ENCODE results near the gene SPECC1.
A peak's percentile ranks its signal among the peaks of the same experiment; 100 is the strongest.
"Not testable (repeated sequence)": the region's sequence is repeated elsewhere in the genome, so short reads cannot be mapped to it uniquely, and the experiment has no call there.

The SPECC1 gene

DNA sequence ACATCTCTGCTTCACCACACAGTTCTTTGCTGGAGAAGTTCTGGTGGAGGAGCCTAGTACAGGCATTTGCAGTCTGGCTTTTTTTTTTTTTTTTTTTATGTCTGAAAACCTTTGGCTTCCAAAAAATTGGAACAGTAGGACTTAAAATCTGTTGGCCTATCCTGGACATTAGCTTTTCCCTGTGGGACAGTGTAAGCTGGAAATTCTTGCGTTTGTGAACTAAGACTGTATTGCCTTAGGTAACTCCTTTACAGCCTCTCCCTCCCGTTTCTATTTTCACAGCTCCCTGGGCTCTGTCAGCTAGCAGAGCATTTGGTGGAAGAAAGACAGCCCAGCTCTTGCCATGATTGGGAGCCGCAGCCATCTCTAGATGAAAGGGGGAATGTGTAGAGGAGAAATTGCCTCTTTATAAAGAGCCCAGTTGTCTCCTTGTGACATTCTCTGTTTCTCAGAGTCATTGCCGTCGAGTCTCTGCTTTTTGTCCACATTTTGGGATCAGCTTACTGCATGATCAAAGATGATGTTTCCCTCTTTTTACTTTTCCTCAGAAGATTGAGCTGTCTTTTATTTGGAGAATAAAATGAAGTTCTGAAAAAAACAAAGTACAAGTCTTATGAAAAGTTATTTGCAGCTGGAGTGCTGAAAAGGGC is 227.5 kb downstream of the SPECC1 start:
- DNase-seq (ENCODE audit: low read depth) = no peak

- not testable (repeated sequence) for DNase-seq (ENCODE audit: low read depth)
These were observed 230.6 kb downstream of the SPECC1 start for GRCh38 chr17:20239776-20240175.

- DNase-seq (ENCODE audit: low read depth) = no peak
These were observed 232.7 kb downstream of the SPECC1 start for GRCh38 chr17:20241855-20242254.

- no peak for DNase-seq (ENCODE audit: low read depth)
These were observed 233.1 kb downstream of the SPECC1 start for GRCh38 chr17:20242271-20242670.

DNA sequence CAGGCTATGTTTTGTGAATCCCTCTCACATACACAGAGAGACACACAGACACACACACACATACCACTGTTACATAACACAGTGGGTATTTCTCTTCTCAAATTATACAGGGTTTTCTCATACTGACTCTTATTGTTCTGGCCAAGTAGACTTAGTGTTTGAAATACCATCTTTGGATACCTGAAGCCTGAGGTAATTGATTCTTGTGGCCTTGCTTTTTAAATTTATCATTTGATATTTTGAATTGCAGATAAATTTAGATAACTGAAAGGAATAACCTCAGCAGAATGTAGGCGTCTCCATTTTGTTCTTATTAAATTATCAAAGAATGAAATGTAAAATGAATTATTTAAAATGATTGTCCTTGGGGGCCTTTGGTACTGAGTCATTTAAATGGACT is 234.4 kb downstream of the SPECC1 start:
- no peak for DNase-seq (ENCODE audit: low read depth)

GRCh38 chr17:20244671-20245070 is 235.5 kb downstream of the SPECC1 start:
- no peak for DNase-seq (ENCODE audit: low read depth)

GRCh38 chr17:20246692-20247091 is 237.5 kb downstream of the SPECC1 start:
- DNase-seq (ENCODE audit: low read depth) = no peak

- no peak for DNase-seq (ENCODE audit: low read depth)
These were observed 244.2 kb downstream of the SPECC1 start for GRCh38 chr17:20253323-20253722.

GRCh38 chr17:20254541-20254940 is 245.4 kb downstream of the SPECC1 start:
- no peak for DNase-seq (ENCODE audit: low read depth)

DNA sequence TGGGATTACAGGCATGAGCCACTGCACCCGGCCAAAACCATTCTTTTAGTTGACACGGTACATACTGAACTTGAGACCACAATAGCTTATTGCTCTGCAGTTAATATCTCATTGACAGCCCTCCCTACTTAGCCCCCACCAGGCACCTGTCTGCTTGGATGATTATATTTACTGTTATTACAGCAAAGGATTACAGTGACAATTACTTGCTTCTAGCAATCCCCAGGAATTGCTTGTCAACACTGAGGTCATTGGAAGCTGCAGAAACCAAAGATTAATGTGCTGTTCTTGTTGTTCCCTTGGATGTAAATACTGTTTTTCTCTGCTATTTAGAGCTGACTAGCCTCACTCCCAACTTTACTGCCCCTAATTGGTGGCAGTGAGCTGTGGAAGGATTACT is 247.0 kb downstream of the SPECC1 start:
- no peak for DNase-seq (ENCODE audit: low read depth)

GRCh38 chr17:20257008-20257407 is 247.8 kb downstream of the SPECC1 start:
- no peak for DNase-seq (ENCODE audit: low read depth)

DNA sequence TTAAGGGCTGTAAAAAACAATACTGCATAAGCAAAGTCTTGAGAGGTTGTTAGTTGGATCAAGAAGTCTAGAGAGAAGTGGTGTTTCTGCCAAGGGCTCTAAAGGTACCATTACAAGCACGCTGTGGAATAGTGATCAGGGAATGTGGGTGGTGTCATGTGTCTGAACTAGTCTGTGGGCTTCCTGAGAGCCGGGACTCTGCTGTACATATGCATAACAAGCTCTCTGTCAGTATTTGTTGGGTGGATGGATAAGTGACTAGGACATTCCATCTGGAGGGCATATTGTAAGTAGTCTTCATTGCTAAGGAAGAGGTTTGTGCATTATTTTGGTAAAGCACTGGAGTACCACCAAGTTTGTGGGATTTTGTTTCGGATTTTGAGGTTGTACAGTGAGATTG is 248.6 kb downstream of the SPECC1 start:
- no peak for DNase-seq (ENCODE audit: low read depth)

GRCh38 chr17:20259668-20260067 is 250.5 kb downstream of the SPECC1 start:
- no peak for DNase-seq (ENCODE audit: low read depth)

DNA sequence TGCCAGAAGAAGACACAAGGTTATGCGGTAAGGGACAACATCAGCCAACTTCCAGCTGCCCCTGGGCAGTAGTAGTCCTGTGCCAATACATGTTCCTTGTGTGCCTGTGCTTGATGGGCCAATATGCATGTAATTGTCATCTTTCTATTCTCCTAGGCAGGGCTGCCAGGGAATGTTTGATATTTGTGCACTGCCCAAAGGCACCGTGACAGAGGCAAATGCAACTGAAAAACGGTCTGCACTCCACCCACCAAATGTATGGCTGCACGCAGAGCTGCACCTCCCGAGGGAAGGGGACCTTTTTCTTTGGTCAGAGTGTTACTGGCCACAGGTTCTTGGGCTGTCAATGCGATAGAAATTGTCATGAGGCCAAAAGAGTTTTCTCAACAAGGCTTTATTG is 251.1 kb downstream of the SPECC1 start:
- no peak for DNase-seq (ENCODE audit: low read depth)

DNA sequence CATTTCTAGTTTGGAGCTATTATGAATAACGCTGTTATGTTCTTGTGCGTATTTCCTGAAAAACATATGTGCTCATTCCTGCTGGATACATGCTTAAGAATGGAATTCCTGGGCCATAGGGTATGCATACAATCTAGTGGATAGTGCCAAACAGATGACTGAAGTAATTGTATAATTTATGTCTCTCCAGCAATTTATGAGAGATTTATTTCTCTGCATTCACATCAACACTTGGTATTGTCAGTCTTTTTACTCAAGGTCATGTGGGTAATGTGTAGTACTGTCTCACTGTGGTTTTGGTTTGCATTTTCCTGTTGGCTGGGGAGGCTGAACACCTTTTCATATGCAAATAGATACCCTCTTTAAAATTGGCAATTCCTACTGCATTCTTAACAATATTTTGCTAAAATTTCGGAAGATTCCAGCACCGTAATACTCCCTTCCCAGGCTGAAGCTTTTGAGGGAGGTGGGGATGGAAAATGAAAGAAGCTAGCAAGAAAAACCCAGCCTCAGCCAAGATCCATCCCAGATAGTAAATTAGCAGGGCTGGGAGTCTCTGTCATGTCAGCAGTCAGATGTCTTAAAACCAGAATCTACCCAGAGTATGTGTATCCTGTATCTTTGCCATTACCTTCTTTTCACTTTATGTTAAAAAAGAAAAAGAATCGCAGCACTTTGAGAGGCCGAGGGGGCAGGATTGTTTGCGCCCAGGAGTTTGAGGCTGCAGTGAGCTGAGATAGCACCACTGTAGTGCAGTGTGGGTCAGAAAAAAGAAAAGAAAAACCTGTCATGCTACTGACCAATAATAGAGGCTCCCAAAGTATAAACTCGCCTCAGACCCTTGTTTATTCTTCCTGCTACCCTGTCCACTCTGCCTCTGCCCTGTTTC is 253.3 kb downstream of the SPECC1 start:
- no peak for DNase-seq (ENCODE audit: low read depth)

DNA sequence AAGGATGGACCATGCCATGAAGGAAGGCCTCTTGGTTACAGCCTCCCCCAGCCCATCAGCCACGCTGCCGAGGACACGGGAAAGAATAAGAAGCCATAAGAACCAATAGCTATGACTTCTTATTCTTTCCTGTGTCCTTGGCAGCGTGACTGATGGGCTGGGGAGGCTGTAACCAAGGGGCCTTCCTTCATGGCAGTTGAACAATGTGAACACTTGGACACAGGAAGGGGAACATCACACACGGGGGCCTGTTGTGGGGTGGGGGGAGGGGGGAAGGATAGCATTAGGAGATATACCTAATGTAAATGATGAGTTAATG is 253.9 kb downstream of the SPECC1 start:
- DNase-seq (ENCODE audit: low read depth) = not testable (repeated sequence)

GRCh38 chr17:20263595-20263994 is 254.4 kb downstream of the SPECC1 start:
- no peak for DNase-seq (ENCODE audit: low read depth)

DNA sequence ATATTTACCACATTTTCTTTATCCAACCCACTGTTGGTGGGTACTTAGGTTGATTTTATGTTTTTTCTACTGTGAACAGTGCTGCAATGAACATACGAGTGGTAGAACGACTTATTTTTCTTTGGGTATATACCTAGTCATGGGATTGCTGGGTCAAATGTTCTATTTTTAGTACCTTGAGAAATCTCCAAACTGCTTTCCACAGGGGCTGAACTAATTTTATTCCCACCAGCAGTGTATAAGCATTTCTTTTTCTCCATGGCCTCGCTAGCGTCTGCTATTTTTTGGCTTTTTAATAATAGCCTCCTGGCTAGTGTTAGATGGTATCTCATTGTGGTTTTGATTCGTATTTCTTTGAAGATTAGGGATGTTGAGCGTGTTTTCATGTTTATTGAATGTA is 255.8 kb downstream of the SPECC1 start:
- DNase-seq (ENCODE audit: low read depth) = no peak

- peak; percentile 61 for DNase-seq (ENCODE audit: low read depth)
These were observed 257.8 kb downstream of the SPECC1 start for GRCh38 chr17:20266806-20267458.

- DNase-seq (ENCODE audit: low read depth) = no peak
These were observed 258.3 kb downstream of the SPECC1 start for GRCh38 chr17:20267459-20267842.

- no peak for DNase-seq (ENCODE audit: low read depth)
These were observed 261.2 kb downstream of the SPECC1 start for GRCh38 chr17:20270369-20270768.

DNA sequence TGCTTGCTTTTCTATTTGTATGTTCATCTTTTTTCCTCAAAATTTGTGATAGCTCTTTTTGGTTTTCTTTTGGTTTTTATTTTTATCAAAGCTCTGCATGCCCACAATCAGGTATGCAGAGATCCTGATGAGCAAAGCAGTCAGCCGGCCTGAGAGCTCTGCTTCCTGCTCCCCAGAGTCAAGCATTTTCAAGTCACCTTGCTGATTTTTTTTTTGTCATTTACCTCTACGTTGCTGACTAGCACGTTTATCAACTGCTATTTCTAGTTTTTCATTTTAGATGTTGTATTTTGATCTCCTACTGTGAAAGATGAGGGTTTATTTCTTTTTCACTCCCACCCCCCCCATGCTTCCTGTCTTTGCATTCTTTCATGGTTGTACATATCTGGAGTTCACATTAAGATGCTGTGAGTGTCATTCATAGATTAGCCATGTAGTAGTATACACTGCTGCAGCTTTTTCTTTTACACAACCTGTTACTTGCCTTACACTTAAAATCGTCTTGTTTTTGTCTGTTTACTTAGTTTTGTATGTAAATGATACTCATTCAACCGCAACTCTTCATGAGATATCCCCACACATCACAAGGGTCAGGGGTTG is 262.0 kb downstream of the SPECC1 start:
- DNase-seq (ENCODE audit: low read depth) = no peak

All from stromal cell of bone marrow (primary cell).